HFFc6 (cell line): Measurements from ENCODE around the gene FNDC3A. TPM values are rescaled to one million over a fixed set of nuclear protein-coding genes. Genes with fewer than 3 reads are reported as not detected.

ENCODE experiments used
- DNase-seq: peaks from one replicate; pipeline ENCODE4 v3.0.0-alpha.2; 2018
- H3K27ac Mint-ChIP-seq: 2 replicates; pipeline ENCODE4 v1.8.0; 2020; ENCODE audit warnings: mild to moderate bottlenecking, mixed read lengths
- H3K27me3 Mint-ChIP-seq: 2 replicates; pipeline ENCODE4 v1.8.0; 2021; ENCODE audit warnings: mild to moderate bottlenecking, moderate library complexity, mixed read lengths; ENCODE audit not compliant: insufficient read depth
- H3K36me3 Mint-ChIP-seq: 2 replicates; pipeline ENCODE4 v1.8.0; 2021; ENCODE audit warnings: low read depth, mixed read lengths
- H3K4me1 Mint-ChIP-seq: 2 replicates; pipeline ENCODE4 v1.8.0; 2020; ENCODE audit warnings: low read depth, mixed read lengths
- H3K4me3 Mint-ChIP-seq: 2 replicates; pipeline ENCODE4 v1.8.0; 2020; ENCODE audit warnings: mild to moderate bottlenecking, moderate library complexity, mixed read lengths
- H3K9me3 Mint-ChIP-seq: 2 replicates; pipeline ENCODE4 v1.8.0; 2020; ENCODE audit warnings: mild to moderate bottlenecking, mixed read lengths
- CTCF ChIP-seq: fragments of 200-600 bp; sonication (generic); IDR thresholded peaks from 2 replicates; pipeline ENCODE4 v1.5.0; 2021; ENCODE audit warnings: antibody characterized with exemption, mild to moderate bottlenecking
- total RNA-seq, 6 experiments: library from RNA; stranded (reverse); fragmentation: NEBNext Ultra II Directional; extraction: Animal tissue kit (Norgen Biotek cat#: 25700); gene quantifications; 2 replicates in 1 of 6; 3 replicates in 5 of 6; pipeline ENCODE4 v1.2.3, GENCODE V29; 2021

Gene FNDC3A
- total RNA-seq, 6 experiments from 2014 or later, result 60.3 to 73.8 (median 67.9) TPM

- no peaks in the 10 kb centered on the region; the same call in 1 of the 2 replicates for H3K27me3 Mint-ChIP-seq
- H3K4me1 Mint-ChIP-seq, result peaks cover 56% of the 10 kb centered on the region
- H3K27ac Mint-ChIP-seq, result no peak overlapping the region
- no peak overlapping the region for H3K4me3 Mint-ChIP-seq
- peaks cover 5% of the 10 kb centered on the region for H3K9me3 Mint-ChIP-seq
- peaks cover 43% of the 10 kb centered on the region for H3K36me3 Mint-ChIP-seq
- TF ChIP-seq CTCF, result no peak
- no peak for DNase-seq
Measured at GRCh38 chr13:49020328-49020727, 44.6 kb downstream of the FNDC3A start.

GRCh38 chr13:49020940-49021553 lies 45.3 kb downstream of the FNDC3A start:
- Mint-ChIP-seq H3K36me3 (peaks cover 42% of the 10 kb centered on the region), H3K9me3 (peaks cover 5% of the 10 kb centered on the region), H3K27ac (peak overlapping the region; percentile 71), H3K4me1 (peaks cover 61% of the 10 kb centered on the region), H3K27me3 (no peaks in the 10 kb centered on the region; the same call in 1 of the 2 replicates), H3K4me3 (peak overlapping the region; percentile 48; the same call in 1 of the 2 replicates)
- DNase-seq, result no peak
- TF ChIP-seq CTCF, result no peak

- peaks cover 5% of the 10 kb centered on the region for H3K9me3 Mint-ChIP-seq
- H3K4me3 Mint-ChIP-seq, result peak overlapping the region; percentile 35
- H3K4me1 Mint-ChIP-seq, result peaks cover 65% of the 10 kb centered on the region
- DNase-seq, result no peak
- H3K27ac Mint-ChIP-seq, result peak overlapping the region; percentile 81
- H3K27me3 Mint-ChIP-seq, result no peaks in the 10 kb centered on the region
- no peak for TF ChIP-seq CTCF
- H3K36me3 Mint-ChIP-seq, result peaks cover 47% of the 10 kb centered on the region
Measured at GRCh38 chr13:49021953-49022352, 46.2 kb downstream of the FNDC3A start.

- no peak for TF ChIP-seq CTCF
- no peaks in the 10 kb centered on the region for H3K27me3 Mint-ChIP-seq
- H3K9me3 Mint-ChIP-seq, result no peaks in the 10 kb centered on the region; the same call in 1 of the 2 replicates
- H3K27ac Mint-ChIP-seq, result peak overlapping the region; percentile 81
- H3K4me1 Mint-ChIP-seq, result peaks cover 65% of the 10 kb centered on the region
- peak overlapping the region; percentile 72 for H3K4me3 Mint-ChIP-seq
- peaks cover 47% of the 10 kb centered on the region for H3K36me3 Mint-ChIP-seq
- DNase-seq, result peak; percentile 48
Measured at GRCh38 chr13:49022472-49023144, 46.9 kb downstream of the FNDC3A start.

- H3K36me3 Mint-ChIP-seq, result peaks cover 52% of the 10 kb centered on the region
- no peak for TF ChIP-seq CTCF
- H3K4me3 Mint-ChIP-seq, result peak overlapping the region; percentile 67
- H3K27me3 Mint-ChIP-seq, result no peaks in the 10 kb centered on the region
- DNase-seq, result peak; percentile 77
- H3K9me3 Mint-ChIP-seq, result no peaks in the 10 kb centered on the region; the same call in 1 of the 2 replicates
- peaks cover 65% of the 10 kb centered on the region for H3K4me1 Mint-ChIP-seq
- H3K27ac Mint-ChIP-seq, result peak overlapping the region; percentile 81
Measured at GRCh38 chr13:49023431-49023830, 47.7 kb downstream of the FNDC3A start.
